SK-N-DZ (cell line): ENCODE results near the gene RNF222.
"Not testable (repeated sequence)": the region's sequence is repeated elsewhere in the genome, so short reads cannot be mapped to it uniquely, and the experiment has no call there.

ENCODE experiments used
- DNase-seq: peaks from one replicate; pipeline ENCODE4 v3.0.0-alpha.2; 2015; ENCODE audit warnings: low spot score

RNF222 gene

DNA sequence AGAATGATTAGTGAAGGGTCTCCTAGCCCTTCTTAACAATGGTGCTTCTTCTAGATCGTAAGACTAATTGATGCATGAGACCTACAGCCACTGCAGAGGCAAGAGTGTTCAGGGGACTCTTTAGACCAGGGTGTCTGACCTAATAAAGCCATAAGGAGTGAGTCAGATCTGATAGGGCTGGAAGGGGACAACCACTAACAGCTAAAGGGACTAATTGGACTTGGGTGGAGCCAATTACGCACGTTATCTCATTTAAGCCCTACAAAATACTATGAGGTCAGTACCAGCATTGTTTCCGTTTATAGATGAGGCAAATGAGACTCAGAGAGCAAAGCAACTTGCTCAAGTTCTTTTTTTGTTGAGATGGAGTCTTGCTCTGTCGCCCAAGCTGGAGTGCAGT is 14.5 kb upstream of the RNF222 start:
- no peak for DNase-seq

- no peak for DNase-seq
These were observed 13.2 kb upstream of the RNF222 start for GRCh38 chr17:8410883-8411238.

DNA sequence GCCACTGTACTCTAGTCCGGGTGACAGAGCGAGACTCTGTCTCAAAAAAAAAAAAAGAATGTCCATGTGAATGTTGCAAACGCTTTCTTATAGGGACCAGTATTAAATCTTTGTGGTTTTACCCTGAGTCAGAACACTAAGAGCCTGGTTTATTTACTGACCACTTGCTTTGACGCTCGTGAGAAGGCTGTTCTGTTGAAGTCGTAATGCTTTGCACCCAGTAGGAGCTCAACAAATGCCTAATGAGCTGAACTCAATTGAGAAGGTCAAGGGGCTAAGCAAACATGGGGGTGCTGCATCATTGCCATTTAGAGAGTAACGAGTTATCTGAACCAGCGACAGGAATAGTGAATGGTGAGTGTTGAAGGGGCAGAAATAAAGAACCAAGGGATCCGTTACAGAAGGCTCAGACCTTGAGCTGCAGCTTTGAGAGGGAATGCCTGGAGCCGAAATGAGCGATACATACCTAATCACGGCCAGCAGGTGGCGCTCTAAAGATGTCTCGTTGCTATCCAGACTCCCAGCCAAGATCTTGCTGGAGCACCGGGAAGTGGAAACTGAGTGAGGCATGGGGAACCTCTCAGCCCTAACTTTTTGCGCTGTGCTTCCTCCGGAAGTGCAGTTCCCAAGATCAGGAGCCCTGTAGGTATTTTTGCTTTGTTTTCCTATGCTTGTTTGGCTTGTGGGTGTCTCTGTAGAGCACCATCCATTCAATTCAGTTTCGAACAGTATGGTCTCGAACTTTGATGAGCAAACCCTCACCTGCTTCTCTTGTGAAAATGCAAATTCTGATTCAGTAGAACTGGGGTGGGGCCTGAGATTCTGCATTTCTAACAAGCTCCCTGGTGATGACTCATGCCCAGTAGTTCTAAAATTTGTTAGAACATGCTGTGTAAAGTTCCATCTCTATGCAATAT is 12.6 kb upstream of the RNF222 start:
- DNase-seq, result peak; percentile 84

DNA sequence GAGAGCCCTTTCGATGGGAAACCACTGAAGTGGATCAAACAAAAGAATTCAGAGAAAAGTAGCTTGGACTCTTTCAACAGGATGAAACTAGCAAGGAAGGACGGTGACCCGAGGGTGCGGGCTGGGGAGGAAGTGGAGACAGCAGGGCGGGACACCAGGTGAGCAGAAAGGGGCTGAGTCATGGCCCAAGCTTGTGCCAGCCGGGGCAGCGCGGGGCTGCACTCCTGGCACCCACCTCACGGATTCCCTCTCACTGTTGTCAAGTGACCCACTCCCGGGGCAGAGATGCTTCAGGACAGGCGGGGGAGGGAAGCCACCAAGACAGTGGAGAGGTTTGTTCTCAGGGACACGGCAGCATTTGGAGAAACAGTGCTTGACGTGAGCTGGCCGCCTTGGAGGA is 10.7 kb upstream of the RNF222 start:
- DNase-seq, result no peak

DNA sequence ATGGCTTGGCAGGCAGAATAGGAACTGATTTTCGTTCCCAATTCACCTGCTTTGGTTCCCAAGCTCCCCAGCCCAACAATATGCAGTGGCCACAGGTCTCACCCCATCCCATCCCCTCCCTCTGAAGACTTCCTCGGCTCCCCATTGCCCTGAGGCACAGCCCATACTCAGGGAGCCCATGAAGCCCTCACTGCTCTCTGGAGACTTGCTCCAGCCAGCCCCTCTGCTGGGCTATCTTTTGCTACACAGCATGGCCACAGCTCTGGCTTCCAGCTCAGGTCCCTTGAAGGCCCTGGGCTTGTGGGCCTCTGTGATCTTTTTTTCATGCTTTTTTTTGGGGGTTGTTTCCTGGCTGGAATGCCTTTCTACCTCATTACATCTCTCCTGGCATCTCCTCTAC is 8.5 kb upstream of the RNF222 start:
- DNase-seq, result no peak

DNA sequence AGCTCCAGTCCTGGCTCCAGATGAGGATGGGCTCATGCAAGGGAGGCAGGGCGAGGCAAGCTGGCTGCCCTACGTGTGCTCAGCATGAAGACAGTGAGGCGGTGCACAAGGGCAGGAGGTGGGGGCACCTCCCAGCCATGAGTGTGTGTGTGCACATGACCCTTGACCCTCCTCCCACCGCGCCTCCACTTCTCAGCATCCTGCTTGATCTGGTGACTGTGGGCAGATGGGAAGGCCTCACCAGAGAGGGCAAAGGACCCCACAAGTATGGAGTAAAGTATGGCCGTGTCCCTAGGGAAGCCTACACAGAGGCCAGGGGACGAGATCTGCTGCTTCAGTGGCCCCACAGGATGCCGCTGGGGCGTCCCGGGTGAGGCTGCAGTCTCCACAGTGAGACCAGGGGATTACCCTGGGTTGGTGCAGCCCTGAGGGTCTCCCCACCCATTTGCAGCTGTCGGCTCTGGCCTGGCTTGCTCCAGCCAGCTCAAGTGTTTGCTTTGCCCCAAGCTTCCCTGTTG is 7.9 kb upstream of the RNF222 start:
- DNase-seq, result no peak

DNA sequence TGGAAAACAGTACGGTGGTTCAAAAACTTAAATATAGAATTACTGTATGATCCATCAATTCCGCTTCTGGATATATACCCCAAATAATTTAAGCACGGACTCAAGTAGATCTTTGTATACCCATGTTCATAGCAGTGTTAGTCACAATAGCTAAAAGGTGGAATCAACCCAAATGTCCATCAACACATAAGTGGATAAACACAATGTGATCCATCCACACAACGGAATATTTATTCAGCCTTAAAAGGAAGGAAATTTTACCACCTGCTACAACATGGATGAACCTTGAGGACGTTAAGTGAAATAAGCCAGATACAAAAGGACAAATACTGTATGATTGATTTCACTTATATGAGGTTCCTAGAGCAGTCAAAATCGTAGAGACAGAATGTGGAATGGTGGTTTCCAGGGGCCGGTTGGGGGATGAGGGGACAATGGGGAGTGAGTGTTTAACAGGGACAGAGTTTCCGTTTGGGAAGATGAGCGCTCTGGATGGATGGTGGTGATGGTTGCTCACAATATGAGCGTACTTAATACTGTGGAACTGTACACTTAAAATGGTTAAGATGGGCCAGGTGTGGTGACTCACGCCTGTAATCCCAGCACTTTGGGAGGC is 5.4 kb upstream of the RNF222 start:
- DNase-seq, result no peak

DNA sequence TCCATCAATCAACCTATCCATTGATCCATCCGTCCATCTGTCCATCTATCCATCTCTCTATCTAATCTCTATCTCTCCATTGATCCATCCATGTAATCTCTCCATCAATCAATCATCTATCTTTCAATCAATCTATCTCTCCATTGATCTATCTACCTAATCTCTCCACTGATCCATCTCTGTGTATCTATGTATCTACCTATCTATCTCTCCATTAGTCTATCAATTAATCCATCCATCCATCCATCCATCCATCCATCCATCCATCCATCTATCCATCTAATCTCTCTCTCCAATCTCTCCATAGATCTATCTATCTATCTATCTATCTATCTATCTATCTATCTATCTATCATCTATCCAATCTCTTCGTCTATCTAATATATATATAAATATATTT is 3.5 kb upstream of the RNF222 start:
- DNase-seq, result no peak

- no peak for DNase-seq
These were observed 1.4 kb upstream of the RNF222 start for GRCh38 chr17:8398980-8399379.

GRCh38 chr17:8394497-8394896 is 3.1 kb downstream of the RNF222 start:
- not testable (repeated sequence) for DNase-seq

DNA sequence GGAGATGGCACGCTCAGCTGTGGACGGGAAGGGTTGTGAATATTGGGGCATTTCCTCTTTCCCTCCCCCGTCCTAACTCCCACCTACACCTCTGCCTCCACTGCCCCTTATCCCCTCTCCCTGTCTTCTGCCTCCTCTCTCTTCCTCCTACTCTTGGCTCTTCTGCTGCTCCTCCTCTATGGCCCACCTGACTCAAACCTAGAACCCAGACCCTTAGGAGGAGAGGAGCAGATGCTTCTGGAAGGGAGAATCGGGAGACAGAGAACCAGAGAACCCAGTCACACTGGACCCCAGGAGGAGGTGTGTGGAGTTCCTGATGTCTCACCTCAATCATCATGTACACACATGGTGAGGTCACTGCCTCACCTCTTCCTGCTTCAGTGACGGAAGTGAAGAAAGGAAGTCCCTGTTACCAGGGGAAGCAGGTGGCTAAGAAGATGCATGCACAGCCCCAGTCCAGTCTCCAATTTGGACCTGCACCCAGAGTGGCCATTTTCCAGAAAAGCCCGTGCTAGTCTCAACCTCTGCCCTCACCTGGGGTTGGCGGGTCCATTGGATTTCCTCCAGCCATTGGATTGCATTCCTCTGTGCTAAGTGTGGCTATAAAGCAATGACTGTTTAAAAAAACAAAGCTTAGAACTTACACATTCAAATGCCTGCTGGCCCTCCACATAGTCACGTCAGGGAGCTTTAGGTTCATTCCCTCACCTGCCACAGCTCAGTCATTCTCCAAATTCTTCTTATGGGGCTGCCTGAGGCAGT is 4.0 kb downstream of the RNF222 start:
- DNase-seq, result no peak

DNA sequence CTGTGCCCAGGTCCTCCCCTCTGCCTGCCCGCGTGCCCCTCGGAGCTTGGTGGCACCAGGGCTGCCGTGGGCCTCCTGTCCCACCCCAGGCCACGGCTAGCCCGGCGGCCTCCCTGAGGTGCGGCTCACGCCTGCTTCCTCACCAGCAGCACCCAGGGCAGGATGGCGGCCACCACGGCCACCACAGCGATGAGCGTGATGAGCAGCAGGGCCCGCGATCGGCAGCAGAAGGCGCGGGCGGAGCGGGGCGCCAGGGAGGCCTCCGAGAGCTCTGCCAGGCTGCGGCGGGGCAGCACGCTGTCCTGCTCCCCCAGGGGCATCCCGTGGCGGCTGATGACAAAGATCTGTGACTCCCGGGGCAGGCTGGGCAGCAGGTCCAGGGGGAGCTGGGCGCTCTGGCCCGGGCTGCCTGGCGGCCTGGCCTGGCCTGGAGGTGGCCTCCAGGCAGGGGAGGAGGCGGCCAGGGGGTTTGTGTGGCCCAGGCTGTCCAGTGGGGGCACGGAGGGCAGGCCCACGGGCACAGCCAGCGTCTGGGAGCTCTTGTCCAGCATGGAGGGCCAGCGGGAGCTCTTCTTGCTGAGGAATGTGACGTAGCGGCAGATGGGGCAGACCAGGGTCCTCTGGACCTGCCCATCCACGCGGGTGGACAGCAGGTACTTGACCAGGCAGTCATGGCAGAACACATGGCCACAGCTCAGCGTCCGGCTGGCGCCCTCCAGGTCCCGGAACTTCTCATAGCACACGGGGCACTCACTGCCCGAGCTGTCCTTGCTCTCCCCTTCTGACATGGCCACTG is 4.8 kb downstream of the RNF222 start:
- DNase-seq, result peak; percentile 52

GRCh38 chr17:8392274-8392673 is 5.4 kb downstream of the RNF222 start:
- peak; percentile 59 for DNase-seq

GRCh38 chr17:8391711-8392110 is 5.9 kb downstream of the RNF222 start:
- DNase-seq, result no peak

- DNase-seq, result no peak
These were observed 9.5 kb downstream of the RNF222 start for GRCh38 chr17:8387914-8388651.

DNA sequence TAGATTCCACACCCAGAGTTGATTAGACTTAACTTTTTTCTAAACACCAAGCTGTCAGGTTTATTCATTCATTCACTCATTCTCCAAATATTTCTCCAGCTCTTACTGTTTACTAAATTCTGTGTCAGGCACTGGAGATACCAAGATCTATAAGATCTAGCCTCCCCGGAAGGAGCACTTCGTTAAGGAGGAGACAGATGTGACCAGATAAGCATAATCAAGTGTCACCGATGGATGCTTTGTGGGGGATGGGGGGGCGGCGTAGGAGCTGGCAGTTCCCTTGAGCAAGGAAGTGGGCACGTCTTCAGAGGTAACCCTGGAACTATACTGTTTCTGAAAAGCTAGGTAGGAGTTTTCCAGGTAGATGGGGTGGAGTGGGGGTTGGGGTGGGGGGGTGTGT is 10.8 kb downstream of the RNF222 start:
- no peak for DNase-seq

DNA sequence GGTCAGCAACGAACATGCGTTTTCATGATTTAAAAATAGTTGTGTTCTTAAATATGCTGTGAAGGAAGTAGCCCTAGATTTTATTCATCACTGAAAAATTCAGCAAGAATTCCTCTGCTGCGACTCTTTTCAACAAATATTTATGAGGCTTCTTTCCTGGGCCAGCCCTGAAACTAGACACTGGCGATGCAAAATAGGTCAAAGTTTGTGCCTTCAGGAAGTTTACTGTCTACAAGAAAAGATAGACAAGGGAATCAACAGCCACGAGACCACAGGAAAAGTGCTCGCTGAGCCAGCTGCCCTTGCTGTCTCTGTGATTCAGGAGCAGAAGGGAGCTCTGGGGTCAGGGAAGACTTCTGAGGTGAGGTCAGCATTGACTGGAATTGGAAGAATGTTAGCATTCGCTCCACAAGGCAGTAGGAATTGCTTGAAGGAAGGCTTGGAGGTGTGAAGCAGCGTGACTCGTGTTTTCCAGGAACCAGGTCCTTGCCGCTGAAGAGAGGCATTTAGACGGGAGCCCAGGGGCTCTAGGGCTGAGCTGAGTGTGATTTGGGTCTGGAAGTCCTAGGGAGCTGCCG is 12.7 kb downstream of the RNF222 start:
- DNase-seq, result no peak

- DNase-seq, result peak; percentile 100
These were observed 14.3 kb downstream of the RNF222 start, which contains the start of gene RPL26 for GRCh38 chr17:8383143-8383822. TSS of gene RPL26 (minus strand) at chr17:8383193. CDS start at chr17:8382310, 883 bp downstream.

- DNase-seq, result no peak
These were observed 14.8 kb downstream of the RNF222 start for GRCh38 chr17:8382880-8383142.
